Ovary (tissue), 3 donors: ENCODE data around the gene PLIN4.

Experiments used
- POLR2A ChIP-seq: fragments of 450-650 bp; IDR thresholded peaks from one replicate; pipeline ENCODE4 v1.6.1; 2017; ENCODE audit warnings: antibody characterized with exemption, mild to moderate bottlenecking, moderate library complexity
- TF ChIP-seq, protein P1 (sequence below), 3 donors: fragments of 450-650 bp in 2 of 3; fragments of 200-600 bp in 1 of 3; IDR thresholded peaks; one replicate each; pipeline versions ENCODE4 v1.5.1 to v1.8.0; 2016 to 2022; ENCODE audit warnings: antibody characterized with exemption in 3 of 3, mild to moderate bottlenecking in 1 of 3
- donor health status: DM: no; HTN: no; CAD: no.

DNA sequence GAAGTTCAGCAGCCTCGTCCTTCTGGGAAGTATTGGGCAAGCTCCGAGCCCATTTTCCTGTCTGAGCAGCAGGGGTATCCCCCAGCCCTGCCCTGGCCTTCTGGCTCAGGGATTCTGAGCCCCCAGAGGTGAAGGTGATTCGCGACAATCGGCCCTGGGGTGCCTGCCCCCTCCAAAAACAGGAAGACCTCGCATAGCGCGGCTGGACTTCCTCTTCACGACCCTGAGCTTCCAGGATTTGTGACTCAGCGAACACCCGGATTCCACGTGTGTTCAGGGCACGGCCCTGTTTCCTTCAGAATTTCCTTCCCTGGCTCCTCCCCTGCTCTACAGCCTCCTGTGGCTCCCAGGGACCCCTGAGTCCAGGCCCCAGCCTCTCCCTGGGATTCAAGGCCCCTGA is 41.3 kb upstream of the PLIN4 start, which contains the start of gene SEMA6B:
- no peak for TF ChIP-seq POLR2A
- TF ChIP-seq, protein P1, sequence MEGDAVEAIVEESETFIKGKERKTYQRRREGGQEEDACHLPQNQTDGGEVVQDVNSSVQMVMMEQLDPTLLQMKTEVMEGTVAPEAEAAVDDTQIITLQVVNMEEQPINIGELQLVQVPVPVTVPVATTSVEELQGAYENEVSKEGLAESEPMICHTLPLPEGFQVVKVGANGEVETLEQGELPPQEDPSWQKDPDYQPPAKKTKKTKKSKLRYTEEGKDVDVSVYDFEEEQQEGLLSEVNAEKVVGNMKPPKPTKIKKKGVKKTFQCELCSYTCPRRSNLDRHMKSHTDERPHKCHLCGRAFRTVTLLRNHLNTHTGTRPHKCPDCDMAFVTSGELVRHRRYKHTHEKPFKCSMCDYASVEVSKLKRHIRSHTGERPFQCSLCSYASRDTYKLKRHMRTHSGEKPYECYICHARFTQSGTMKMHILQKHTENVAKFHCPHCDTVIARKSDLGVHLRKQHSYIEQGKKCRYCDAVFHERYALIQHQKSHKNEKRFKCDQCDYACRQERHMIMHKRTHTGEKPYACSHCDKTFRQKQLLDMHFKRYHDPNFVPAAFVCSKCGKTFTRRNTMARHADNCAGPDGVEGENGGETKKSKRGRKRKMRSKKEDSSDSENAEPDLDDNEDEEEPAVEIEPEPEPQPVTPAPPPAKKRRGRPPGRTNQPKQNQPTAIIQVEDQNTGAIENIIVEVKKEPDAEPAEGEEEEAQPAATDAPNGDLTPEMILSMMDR (IDR thresholded peaks at IDR 0.05) = no peak
